NT2/D1 (cell line): ENCODE data around the gene USP6NL.

Experiments
- SUZ12 ChIP-seq: IDR thresholded peaks from 2 replicates; pipeline ENCODE4 v1.6.1; 2011; ENCODE audit not compliant: insufficient read length, insufficient read depth; ENCODE audit errors: extremely low read depth
- ZNF274 ChIP-seq: IDR thresholded peaks from 2 replicates; pipeline ENCODE4 v1.6.1; 2011; ENCODE audit warnings: mild to moderate bottlenecking, low read depth, low read length

DNA sequence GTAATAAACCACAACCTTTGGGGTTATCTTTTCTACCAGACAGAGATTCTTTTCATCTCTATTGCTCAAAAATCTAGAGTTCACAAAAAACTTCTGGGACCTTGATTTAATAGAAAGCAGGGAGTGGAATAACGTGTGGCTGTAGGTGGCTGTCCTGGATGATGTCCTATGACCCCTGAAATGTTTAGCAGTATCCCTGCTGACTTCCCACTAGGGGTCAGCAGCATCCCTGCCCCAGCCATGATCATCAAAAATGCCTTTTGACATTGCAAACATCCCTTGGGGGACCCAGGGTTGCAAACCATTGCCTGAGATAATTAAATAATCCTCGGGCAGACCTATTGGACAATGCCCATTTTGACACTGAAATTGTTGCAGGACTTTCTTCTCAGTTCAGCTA is 177.1 kb downstream of the USP6NL start:
- TF ChIP-seq ZNF274 (no peak), SUZ12 (no peak)
